ENCODE results near the gene FSD2.

DNA sequence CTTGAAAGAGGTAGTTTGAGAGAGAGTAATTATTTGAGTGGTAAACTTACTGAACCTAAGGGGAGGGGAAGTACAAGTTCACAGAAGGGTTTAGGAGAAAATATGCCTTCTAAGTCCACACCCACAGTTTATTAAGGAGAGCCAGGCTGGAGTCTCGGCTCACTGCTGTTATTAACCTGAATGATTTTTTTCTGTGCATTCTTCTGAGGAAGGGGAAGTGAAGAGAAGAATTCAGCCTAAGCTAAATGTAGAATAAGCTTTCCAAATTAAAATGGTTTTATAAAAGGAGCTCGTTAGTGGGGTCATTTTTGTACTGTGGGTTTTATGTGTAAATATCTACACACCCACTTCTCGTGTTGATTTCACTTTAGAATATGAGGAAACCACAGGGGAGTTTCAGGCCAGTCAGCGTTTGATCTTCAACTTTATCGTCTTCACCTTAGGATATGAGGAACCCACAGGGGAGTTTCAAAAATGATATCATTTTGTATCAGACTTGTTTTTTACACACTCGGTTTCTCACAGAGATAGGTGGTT lies 5.1 kb upstream of the FSD2 start:
- TF ChIP-seq CTCF (conservative IDR thresholded peaks at IDR 0.05; ENCODE audit: low read depth, low read length), result no peak
- TF ChIP-seq EZH2 (IDR thresholded peaks at IDR 0.05; ENCODE audit: low read length, unreplicated experiment), result no peak
- no peak for TF ChIP-seq EZH2phosphoT487 (IDR thresholded peaks at IDR 0.05; ENCODE audit: borderline replicate concordance, low read length)

All from PC-3 (cell line).